Fibroblast of upper back skin (primary cell): ENCODE data around the gene FLRT1.

Source experiments
- DNase-seq: peaks from one replicate; pipeline ENCODE4 v3.0.0-alpha.2; 2013

The FLRT1 gene

GRCh38 chr11:64051297-64051696 is 15.6 kb downstream of the FLRT1 start:
- no peak for DNase-seq

GRCh38 chr11:64052436-64052835 is 16.7 kb downstream of the FLRT1 start:
- no peak for DNase-seq

GRCh38 chr11:64052938-64053622 is 17.3 kb downstream of the FLRT1 start:
- DNase-seq, result no peak

- peak; percentile 14 for DNase-seq
Observed at GRCh38 chr11:64053699-64054098, 18.0 kb downstream of the FLRT1 start.

- DNase-seq, result no peak
Observed at GRCh38 chr11:64055077-64055476, 19.3 kb downstream of the FLRT1 start.

- DNase-seq, result no peak
Observed at GRCh38 chr11:64056213-64056785, 20.6 kb downstream of the FLRT1 start.

GRCh38 chr11:64056861-64057260 is 21.1 kb downstream of the FLRT1 start:
- no peak for DNase-seq

GRCh38 chr11:64057890-64058289 is 22.2 kb downstream of the FLRT1 start:
- DNase-seq, result no peak

GRCh38 chr11:64058494-64058893 is 22.8 kb downstream of the FLRT1 start:
- DNase-seq, result no peak

GRCh38 chr11:64059339-64060140 is 23.8 kb downstream of the FLRT1 start:
- DNase-seq, result no peak

GRCh38 chr11:64060263-64060860 is 24.6 kb downstream of the FLRT1 start:
- no peak for DNase-seq

GRCh38 chr11:64060861-64061444 is 25.2 kb downstream of the FLRT1 start:
- peak; percentile 29 for DNase-seq

GRCh38 chr11:64062185-64063039 is 26.7 kb downstream of the FLRT1 start:
- no peak for DNase-seq

GRCh38 chr11:64063777-64064176 is 28.0 kb downstream of the FLRT1 start:
- DNase-seq, result no peak

- DNase-seq, result no peak
Observed at GRCh38 chr11:64064374-64065140, 28.8 kb downstream of the FLRT1 start.

GRCh38 chr11:64065141-64065465 is 29.4 kb downstream of the FLRT1 start:
- DNase-seq, result no peak

GRCh38 chr11:64065712-64066111 is 30.0 kb downstream of the FLRT1 start:
- DNase-seq, result no peak

GRCh38 chr11:64067230-64067993 is 31.7 kb downstream of the FLRT1 start:
- no peak for DNase-seq

GRCh38 chr11:64068705-64069400 is 33.1 kb downstream of the FLRT1 start:
- DNase-seq, result no peak
